HS-27A (cell line): ENCODE data around the gene RAB13.

ENCODE experiments used
- DNase-seq: peaks from one replicate; pipeline ENCODE4 v3.0.0-alpha.2; 2012; ENCODE audit warnings: low read depth, missing footprints

RAB13 gene

GRCh38 chr1:153932156-153933131 lies 53.7 kb downstream of the RAB13 start:
- no peak for DNase-seq
